Activated naive CD8-positive, alpha-beta T cell (primary cell): ENCODE data around the gene STRA6.

Experiments used
- H3K27ac Mint-ChIP-seq: one replicate; pipeline ENCODE4 v1.8.0; 2021; ENCODE audit warnings: mixed read lengths
- H3K27me3 Mint-ChIP-seq: one replicate; pipeline ENCODE4 v1.8.0; 2021; ENCODE audit warnings: mixed read lengths
- H3K36me3 Mint-ChIP-seq: one replicate; pipeline ENCODE4 v1.8.0; 2021; ENCODE audit warnings: mixed read lengths
- H3K4me1 Mint-ChIP-seq: one replicate; pipeline ENCODE4 v1.8.0; 2021; ENCODE audit warnings: low read depth, mixed read lengths
- H3K4me3 Mint-ChIP-seq: one replicate; pipeline ENCODE4 v1.8.0; 2021; ENCODE audit warnings: mild to moderate bottlenecking, mixed read lengths
- H3K9me3 Mint-ChIP-seq: one replicate; pipeline ENCODE4 v1.8.0; 2021; ENCODE audit warnings: low read depth, mixed read lengths

STRA6 gene

GRCh38 chr15:74205582-74205947 lies 3.0 kb upstream of the STRA6 start:
- Mint-ChIP-seq H3K27me3 (peaks cover 3% of the 10 kb centered on the region), H3K4me1 (peaks cover 3% of the 10 kb centered on the region), H3K36me3 (no peaks in the 10 kb centered on the region), H3K27ac (no peak overlapping the region), H3K9me3 (peaks cover under 1% of the 10 kb centered on the region), H3K4me3 (no peak overlapping the region)

GRCh38 chr15:74203914-74204431 lies 1.4 kb upstream of the STRA6 start:
- Mint-ChIP-seq H3K36me3 (no peaks in the 10 kb centered on the region), H3K9me3 (no peaks in the 10 kb centered on the region), H3K27me3 (peaks cover 3% of the 10 kb centered on the region), H3K4me3 (no peak overlapping the region), H3K27ac (no peak overlapping the region), H3K4me1 (peaks cover 3% of the 10 kb centered on the region)

GRCh38 chr15:74201710-74202420 lies 722 bp downstream of the STRA6 start:
- no peaks in the 10 kb centered on the region for H3K36me3 Mint-ChIP-seq
- no peaks in the 10 kb centered on the region for H3K27me3 Mint-ChIP-seq
- H3K4me3 Mint-ChIP-seq = no peak overlapping the region
- no peak overlapping the region for H3K27ac Mint-ChIP-seq
- peaks cover 3% of the 10 kb centered on the region for H3K4me1 Mint-ChIP-seq
- no peaks in the 10 kb centered on the region for H3K9me3 Mint-ChIP-seq

GRCh38 chr15:74200871-74201419 lies 1.6 kb downstream of the STRA6 start:
- Mint-ChIP-seq H3K36me3 (no peaks in the 10 kb centered on the region), H3K27ac (no peak overlapping the region), H3K4me3 (no peak overlapping the region), H3K9me3 (no peaks in the 10 kb centered on the region), H3K4me1 (peaks cover 3% of the 10 kb centered on the region), H3K27me3 (no peaks in the 10 kb centered on the region)

- Mint-ChIP-seq H3K4me3 (no peak overlapping the region), H3K36me3 (no peaks in the 10 kb centered on the region), H3K9me3 (no peaks in the 10 kb centered on the region), H3K27me3 (no peaks in the 10 kb centered on the region), H3K27ac (no peak overlapping the region), H3K4me1 (peaks cover 3% of the 10 kb centered on the region)
Observed at GRCh38 chr15:74200412-74200815, 2.2 kb downstream of the STRA6 start.

- no peak overlapping the region for H3K27ac Mint-ChIP-seq
- no peaks in the 10 kb centered on the region for H3K36me3 Mint-ChIP-seq
- H3K9me3 Mint-ChIP-seq = no peaks in the 10 kb centered on the region
- H3K4me3 Mint-ChIP-seq = no peak overlapping the region
- H3K4me1 Mint-ChIP-seq = peaks cover 3% of the 10 kb centered on the region
- H3K27me3 Mint-ChIP-seq = no peaks in the 10 kb centered on the region
Observed at GRCh38 chr15:74199297-74199652, 3.3 kb downstream of the STRA6 start.

- H3K4me1 Mint-ChIP-seq = no peaks in the 10 kb centered on the region
- no peak overlapping the region for H3K4me3 Mint-ChIP-seq
- no peak overlapping the region for H3K27ac Mint-ChIP-seq
- H3K36me3 Mint-ChIP-seq = no peaks in the 10 kb centered on the region
- no peaks in the 10 kb centered on the region for H3K9me3 Mint-ChIP-seq
- no peaks in the 10 kb centered on the region for H3K27me3 Mint-ChIP-seq
Observed at GRCh38 chr15:74197176-74197965, 5.2 kb downstream of the STRA6 start.

GRCh38 chr15:74196175-74196574 lies 6.4 kb downstream of the STRA6 start:
- no peaks in the 10 kb centered on the region for H3K9me3 Mint-ChIP-seq
- H3K27ac Mint-ChIP-seq = no peak overlapping the region
- no peaks in the 10 kb centered on the region for H3K4me1 Mint-ChIP-seq

GRCh38 chr15:74194572-74195559 lies 7.7 kb downstream of the STRA6 start:
- no peaks in the 10 kb centered on the region for H3K36me3 Mint-ChIP-seq
- H3K9me3 Mint-ChIP-seq = no peaks in the 10 kb centered on the region
- no peaks in the 10 kb centered on the region for H3K4me1 Mint-ChIP-seq
- no peak overlapping the region for H3K4me3 Mint-ChIP-seq
- no peak overlapping the region for H3K27ac Mint-ChIP-seq
- no peaks in the 10 kb centered on the region for H3K27me3 Mint-ChIP-seq

More at GRCh38 chr15:74196175-74196574, 6.4 kb downstream of the STRA6 start:
- no peaks in the 10 kb centered on the region for H3K27me3 Mint-ChIP-seq
- H3K4me3 Mint-ChIP-seq = no peak overlapping the region
- H3K36me3 Mint-ChIP-seq = no peaks in the 10 kb centered on the region

GRCh38 chr15:74193905-74194304 lies 8.7 kb downstream of the STRA6 start:
- no peaks in the 10 kb centered on the region for H3K36me3 Mint-ChIP-seq
- H3K27ac Mint-ChIP-seq = no peak overlapping the region
- H3K27me3 Mint-ChIP-seq = no peaks in the 10 kb centered on the region
- no peaks in the 10 kb centered on the region for H3K4me1 Mint-ChIP-seq
- no peak overlapping the region for H3K4me3 Mint-ChIP-seq
- H3K9me3 Mint-ChIP-seq = no peaks in the 10 kb centered on the region

- Mint-ChIP-seq H3K9me3 (no peaks in the 10 kb centered on the region), H3K27me3 (no peaks in the 10 kb centered on the region), H3K4me1 (no peaks in the 10 kb centered on the region)
Observed at GRCh38 chr15:74193299-74193718, 9.3 kb downstream of the STRA6 start.

GRCh38 chr15:74192751-74193150 lies 9.8 kb downstream of the STRA6 start:
- Mint-ChIP-seq H3K27me3 (no peaks in the 10 kb centered on the region), H3K36me3 (no peaks in the 10 kb centered on the region), H3K4me3 (no peak overlapping the region), H3K27ac (no peak overlapping the region), H3K4me1 (no peaks in the 10 kb centered on the region), H3K9me3 (no peaks in the 10 kb centered on the region)

More at GRCh38 chr15:74193299-74193718, 9.3 kb downstream of the STRA6 start:
- no peak overlapping the region for H3K4me3 Mint-ChIP-seq
- no peak overlapping the region for H3K27ac Mint-ChIP-seq
- no peaks in the 10 kb centered on the region for H3K36me3 Mint-ChIP-seq

GRCh38 chr15:74191798-74192197 lies 10.8 kb downstream of the STRA6 start:
- H3K4me1 Mint-ChIP-seq = no peaks in the 10 kb centered on the region
- no peak overlapping the region for H3K4me3 Mint-ChIP-seq
- H3K36me3 Mint-ChIP-seq = no peaks in the 10 kb centered on the region
- H3K9me3 Mint-ChIP-seq = no peaks in the 10 kb centered on the region
- no peaks in the 10 kb centered on the region for H3K27me3 Mint-ChIP-seq
- H3K27ac Mint-ChIP-seq = no peak overlapping the region

GRCh38 chr15:74188216-74188615 lies 14.4 kb downstream of the STRA6 start:
- H3K9me3 Mint-ChIP-seq = no peaks in the 10 kb centered on the region
- H3K4me1 Mint-ChIP-seq = no peaks in the 10 kb centered on the region
- no peaks in the 10 kb centered on the region for H3K36me3 Mint-ChIP-seq
- H3K27ac Mint-ChIP-seq = no peak overlapping the region
- no peak overlapping the region for H3K4me3 Mint-ChIP-seq
- H3K27me3 Mint-ChIP-seq = no peaks in the 10 kb centered on the region
